ENCODE results near the gene NR2C2.

The NR2C2 gene

GRCh38 chr3:14911651-14912050 lies 35.7 kb upstream of the NR2C2 start:
- no peaks in the 10 kb centered on the region for H3K9me3 ChIP-seq (replicated peaks; ENCODE audit: low read length)
- H3K4me1 ChIP-seq (ENCODE audit: control insufficient read depth, insufficient read depth, low read length): no peaks in the 10 kb centered on the region
- H3K4me2 ChIP-seq (ENCODE audit: low read length): no peak overlapping the region
- H3K27me3 ChIP-seq (ENCODE audit: control insufficient read depth, insufficient read depth, low read length): peaks cover 13% of the 10 kb centered on the region
- H3K9ac ChIP-seq (ENCODE audit: low read depth, low read length): no peak overlapping the region
- H3K4me3 ChIP-seq (ENCODE audit: low read length): no peak overlapping the region
- H3K36me3 ChIP-seq (ENCODE audit: insufficient read depth, low read length): no peaks in the 10 kb centered on the region

- peaks cover 25% of the 10 kb centered on the region for H3K27me3 ChIP-seq (ENCODE audit: control insufficient read depth, insufficient read depth, low read length)
- H3K4me1 ChIP-seq (ENCODE audit: control insufficient read depth, insufficient read depth, low read length): no peaks in the 10 kb centered on the region
- H3K4me3 ChIP-seq (ENCODE audit: low read length): no peak overlapping the region
- H3K36me3 ChIP-seq (ENCODE audit: insufficient read depth, low read length): no peaks in the 10 kb centered on the region
- no peak overlapping the region for H3K4me2 ChIP-seq (ENCODE audit: low read length)
- H3K9ac ChIP-seq (ENCODE audit: low read depth, low read length): no peak overlapping the region
- no peaks in the 10 kb centered on the region for H3K9me3 ChIP-seq (replicated peaks; ENCODE audit: low read length)
Observed at GRCh38 chr3:14913071-14913925, 34.1 kb upstream of the NR2C2 start.

DNA sequence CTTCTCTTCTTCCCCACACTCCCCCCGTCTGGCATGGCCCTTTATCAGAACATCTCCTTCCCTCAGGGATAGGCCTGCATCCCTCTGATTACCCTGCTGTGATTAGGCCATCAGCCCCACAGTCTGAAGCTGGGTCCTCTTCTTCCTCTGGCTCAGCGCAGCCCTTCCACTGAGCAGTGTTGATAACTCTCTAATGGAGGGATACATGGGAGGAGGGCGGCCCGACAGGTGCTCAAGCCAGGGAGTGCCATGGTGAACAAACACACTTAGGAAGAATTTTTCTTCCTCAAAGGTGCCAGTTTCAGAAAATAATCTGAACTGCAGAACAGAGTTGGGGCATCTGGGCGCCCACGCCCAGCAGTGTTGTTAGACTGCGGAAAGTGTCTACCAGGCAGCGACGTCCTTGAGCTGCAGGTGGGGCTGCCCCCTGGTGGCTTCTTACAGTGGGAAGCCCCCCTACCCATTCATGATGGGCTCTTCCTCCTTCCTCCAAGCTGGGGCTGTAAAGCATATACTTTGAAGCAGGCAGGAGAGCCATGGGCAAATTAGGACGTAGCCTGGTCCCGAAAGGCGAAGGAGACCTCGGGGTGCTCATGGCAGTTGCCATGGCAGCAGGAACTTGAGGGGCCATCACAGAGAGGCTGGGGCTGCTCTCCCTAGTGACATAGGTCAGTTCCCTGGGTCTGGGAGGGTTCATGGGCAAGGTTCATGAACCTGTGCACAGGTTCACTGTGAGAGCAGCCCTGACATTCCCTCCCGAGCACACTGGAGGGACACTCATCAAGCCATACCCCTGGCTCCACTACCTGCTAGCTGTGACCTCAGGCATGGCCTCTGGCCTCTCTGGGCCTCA lies 33.2 kb upstream of the NR2C2 start:
- H3K9ac ChIP-seq (ENCODE audit: low read depth, low read length): no peak overlapping the region

GRCh38 chr3:14914779-14915117 lies 32.6 kb upstream of the NR2C2 start:
- H3K9me3 ChIP-seq (replicated peaks; ENCODE audit: low read length): no peaks in the 10 kb centered on the region
- H3K4me1 ChIP-seq (ENCODE audit: control insufficient read depth, insufficient read depth, low read length): no peaks in the 10 kb centered on the region
- no peak overlapping the region for H3K9ac ChIP-seq (ENCODE audit: low read depth, low read length)
- no peak overlapping the region for H3K4me3 ChIP-seq (ENCODE audit: low read length)
- peaks cover 28% of the 10 kb centered on the region for H3K27me3 ChIP-seq (ENCODE audit: control insufficient read depth, insufficient read depth, low read length)
- no peaks in the 10 kb centered on the region for H3K36me3 ChIP-seq (ENCODE audit: insufficient read depth, low read length)
- no peak overlapping the region for H3K4me2 ChIP-seq (ENCODE audit: low read length)

More for the DNA sequence above, 33.2 kb upstream of the NR2C2 start:
- peaks cover 28% of the 10 kb centered on the region for H3K27me3 ChIP-seq (ENCODE audit: control insufficient read depth, insufficient read depth, low read length)
- H3K9me3 ChIP-seq (replicated peaks; ENCODE audit: low read length): no peaks in the 10 kb centered on the region
- H3K4me2 ChIP-seq (ENCODE audit: low read length): no peak overlapping the region
- H3K36me3 ChIP-seq (ENCODE audit: insufficient read depth, low read length): no peaks in the 10 kb centered on the region
- no peaks in the 10 kb centered on the region for H3K4me1 ChIP-seq (ENCODE audit: control insufficient read depth, insufficient read depth, low read length)
- no peak overlapping the region for H3K4me3 ChIP-seq (ENCODE audit: low read length)

DNA sequence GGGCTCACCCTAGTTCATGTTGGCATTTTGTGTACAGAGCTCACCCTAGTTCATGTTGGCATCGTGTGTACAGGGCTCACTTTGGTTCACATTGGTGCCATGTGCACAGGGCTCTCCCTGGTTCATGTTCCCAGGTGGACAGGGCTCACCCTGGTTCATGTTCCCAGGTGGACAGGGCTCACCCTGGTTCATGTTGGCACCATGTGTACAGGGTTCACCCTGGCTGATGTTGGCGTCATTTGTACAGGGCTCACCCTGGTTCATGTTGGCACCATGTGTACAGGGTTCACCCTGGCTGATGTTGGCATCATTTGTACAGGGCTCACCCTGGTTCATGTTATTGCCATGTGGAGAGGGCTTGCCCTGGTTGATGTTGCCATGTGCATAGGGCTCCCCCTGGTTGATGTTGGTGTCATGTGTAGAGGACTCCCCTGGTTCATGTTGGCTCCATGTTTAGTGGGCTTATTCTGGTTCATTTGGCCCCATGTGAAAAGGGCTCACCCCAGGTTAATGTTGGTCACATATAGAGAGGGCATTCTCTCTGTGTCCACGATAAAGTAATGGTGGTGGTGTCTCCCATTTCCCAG lies 31.7 kb upstream of the NR2C2 start:
- H3K4me3 ChIP-seq (ENCODE audit: low read length): no peak overlapping the region
- no peak overlapping the region for H3K9ac ChIP-seq (ENCODE audit: low read depth, low read length)
- H3K4me2 ChIP-seq (ENCODE audit: low read length): no peak overlapping the region
- H3K4me1 ChIP-seq (ENCODE audit: control insufficient read depth, insufficient read depth, low read length): no peaks in the 10 kb centered on the region
- no peaks in the 10 kb centered on the region for H3K9me3 ChIP-seq (replicated peaks; ENCODE audit: low read length)
- no peaks in the 10 kb centered on the region for H3K36me3 ChIP-seq (ENCODE audit: insufficient read depth, low read length)
- H3K27me3 ChIP-seq (ENCODE audit: control insufficient read depth, insufficient read depth, low read length): peaks cover 28% of the 10 kb centered on the region

DNA sequence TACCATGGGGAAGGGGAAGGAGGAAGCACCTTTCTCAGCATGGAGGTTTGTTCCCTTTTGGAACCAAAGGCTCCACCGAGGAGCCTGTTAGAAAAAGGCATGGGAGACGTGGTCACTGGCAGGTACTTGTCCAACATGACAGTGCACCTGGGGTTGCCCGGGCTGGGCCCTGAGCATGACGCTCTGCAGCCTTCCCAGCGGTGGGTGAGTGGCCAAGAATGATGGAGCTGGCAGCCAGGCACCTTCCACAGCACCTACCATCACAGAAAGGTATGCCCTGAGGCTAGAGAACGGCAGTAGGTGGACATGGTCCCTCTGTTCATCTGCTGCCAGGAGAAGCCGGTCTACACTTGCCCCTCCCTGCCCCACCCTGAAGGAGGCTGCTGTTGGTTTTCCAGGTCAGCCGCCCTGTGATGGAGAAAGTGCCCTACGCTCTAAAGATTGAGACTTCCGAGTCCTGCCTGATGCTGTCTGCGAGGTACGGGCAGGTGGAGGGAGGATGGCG lies 29.0 kb upstream of the NR2C2 start:
- H3K4me3 ChIP-seq (ENCODE audit: low read length): no peak overlapping the region
- H3K9me3 ChIP-seq (replicated peaks; ENCODE audit: low read length): no peaks in the 10 kb centered on the region
- no peaks in the 10 kb centered on the region for H3K36me3 ChIP-seq (ENCODE audit: insufficient read depth, low read length)
- H3K9ac ChIP-seq (ENCODE audit: low read depth, low read length): no peak overlapping the region
- peaks cover 2% of the 10 kb centered on the region for H3K4me1 ChIP-seq (ENCODE audit: control insufficient read depth, insufficient read depth, low read length)
- H3K27me3 ChIP-seq (ENCODE audit: control insufficient read depth, insufficient read depth, low read length): peaks cover 26% of the 10 kb centered on the region
- no peak overlapping the region for H3K4me2 ChIP-seq (ENCODE audit: low read length)

DNA sequence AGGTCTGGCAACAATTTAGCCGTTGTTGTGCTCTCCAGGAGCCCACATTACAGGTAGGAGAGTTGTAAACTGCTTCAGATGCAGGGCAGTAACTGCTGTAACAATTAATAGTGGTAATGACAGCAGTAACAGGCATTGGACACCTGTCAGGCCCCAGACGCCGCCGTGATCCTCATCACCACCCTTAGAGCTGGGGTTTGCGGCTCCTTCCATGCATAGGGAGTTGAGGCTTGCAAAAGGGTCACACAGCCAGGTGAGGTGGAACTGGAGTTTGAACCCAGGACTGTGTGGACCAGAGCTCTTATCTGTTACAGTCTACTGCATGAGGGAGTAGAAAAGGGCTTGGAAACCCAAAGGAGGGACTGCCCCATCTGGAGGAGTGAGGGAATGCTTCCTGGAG lies 26.8 kb upstream of the NR2C2 start:
- peaks cover 2% of the 10 kb centered on the region for H3K4me1 ChIP-seq (ENCODE audit: control insufficient read depth, insufficient read depth, low read length)
- no peaks in the 10 kb centered on the region for H3K36me3 ChIP-seq (ENCODE audit: insufficient read depth, low read length)
- peaks cover 16% of the 10 kb centered on the region for H3K27me3 ChIP-seq (ENCODE audit: control insufficient read depth, insufficient read depth, low read length)
- no peaks in the 10 kb centered on the region for H3K9me3 ChIP-seq (replicated peaks; ENCODE audit: low read length)
- H3K9ac ChIP-seq (ENCODE audit: low read depth, low read length): no peak overlapping the region
- no peak overlapping the region for H3K4me3 ChIP-seq (ENCODE audit: low read length)
- H3K4me2 ChIP-seq (ENCODE audit: low read length): no peak overlapping the region

DNA sequence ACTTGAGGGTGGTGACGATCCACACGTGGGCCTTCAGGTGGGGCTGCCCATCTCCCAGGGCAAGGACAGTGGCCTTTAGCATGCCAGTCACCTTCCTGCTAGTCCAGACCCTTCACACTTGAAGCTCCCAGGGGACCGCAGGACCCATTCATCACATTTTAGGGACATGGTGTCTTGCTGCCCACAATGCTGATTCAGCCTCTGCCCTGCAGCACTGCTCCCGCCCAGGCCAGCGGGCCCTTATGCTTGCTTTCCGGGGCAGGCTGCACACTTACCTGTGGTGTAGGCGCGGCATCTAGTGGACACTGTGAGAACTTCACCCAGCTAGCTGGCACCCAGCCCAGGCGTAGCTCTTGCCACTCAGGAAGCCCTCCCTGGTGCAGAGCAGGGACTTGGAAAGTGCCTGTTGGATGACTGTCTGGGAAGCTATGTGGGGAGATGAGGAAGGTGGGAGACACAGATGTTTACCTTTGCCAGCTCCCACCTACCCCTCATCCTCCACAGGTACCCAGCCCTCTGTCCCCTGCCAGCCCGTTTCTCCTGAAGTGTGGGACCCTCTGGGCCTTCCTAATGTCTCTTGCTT lies 26.3 kb upstream of the NR2C2 start:
- Histone ChIP-seq H3K36me3 (ENCODE audit: insufficient read depth, low read length) (no peaks in the 10 kb centered on the region), H3K27me3 (ENCODE audit: control insufficient read depth, insufficient read depth, low read length) (peaks cover 16% of the 10 kb centered on the region), H3K9ac (ENCODE audit: low read depth, low read length) (no peak overlapping the region), H3K4me3 (ENCODE audit: low read length) (no peak overlapping the region), H3K9me3 (replicated peaks; ENCODE audit: low read length) (no peaks in the 10 kb centered on the region), H3K4me2 (ENCODE audit: low read length) (peak overlapping the region; percentile 47), H3K4me1 (ENCODE audit: control insufficient read depth, insufficient read depth, low read length) (peaks cover 2% of the 10 kb centered on the region)

DNA sequence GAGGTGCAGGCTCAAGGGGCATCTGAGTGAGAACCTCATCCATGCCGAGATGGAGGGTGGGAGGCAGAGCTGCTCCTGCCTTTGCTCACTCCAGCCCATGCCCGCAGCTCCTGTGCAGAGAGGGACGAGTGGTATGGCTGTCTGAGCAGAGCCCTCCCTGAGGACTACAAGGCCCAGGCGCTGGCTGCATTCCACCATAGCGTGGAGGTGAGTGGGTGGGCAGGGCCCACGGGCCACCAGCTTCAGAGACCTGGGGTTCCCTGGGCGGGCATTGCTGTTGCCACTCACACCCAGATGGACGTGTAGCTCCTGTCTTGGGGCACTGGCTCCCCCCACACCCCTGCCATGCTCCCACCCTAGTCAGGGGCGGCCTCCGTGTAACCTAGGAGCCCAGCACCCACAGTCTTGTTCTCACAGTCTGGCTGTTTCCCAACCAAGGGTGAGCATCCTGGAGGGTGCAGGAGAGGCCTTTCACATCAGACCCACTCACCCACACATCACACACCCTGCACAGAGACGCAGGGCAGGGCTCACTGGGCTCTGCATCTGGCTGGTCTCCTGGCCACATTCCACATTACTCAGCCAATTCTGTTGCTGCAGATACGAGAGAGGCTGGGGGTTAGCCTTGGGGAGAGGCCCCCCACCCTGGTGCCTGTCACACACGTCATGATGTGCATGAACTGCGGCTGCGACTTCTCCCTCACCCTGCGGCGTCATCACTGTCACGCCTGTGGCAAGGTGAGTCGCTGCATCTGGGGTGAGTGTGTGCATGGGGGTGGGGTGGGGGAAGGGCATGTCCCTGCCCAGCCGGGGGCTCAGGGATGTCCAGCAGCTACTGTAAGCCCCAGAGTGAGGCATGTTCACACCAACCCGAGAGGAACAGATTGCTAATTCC lies 25.3 kb upstream of the NR2C2 start:
- Histone ChIP-seq H3K4me3 (ENCODE audit: low read length) (no peak overlapping the region), H3K9me3 (replicated peaks; ENCODE audit: low read length) (no peaks in the 10 kb centered on the region), H3K9ac (ENCODE audit: low read depth, low read length) (no peak overlapping the region), H3K27me3 (ENCODE audit: control insufficient read depth, insufficient read depth, low read length) (peaks cover 12% of the 10 kb centered on the region), H3K36me3 (ENCODE audit: insufficient read depth, low read length) (no peaks in the 10 kb centered on the region), H3K4me2 (ENCODE audit: low read length) (no peak overlapping the region), H3K4me1 (ENCODE audit: control insufficient read depth, insufficient read depth, low read length) (peaks cover 2% of the 10 kb centered on the region)

DNA sequence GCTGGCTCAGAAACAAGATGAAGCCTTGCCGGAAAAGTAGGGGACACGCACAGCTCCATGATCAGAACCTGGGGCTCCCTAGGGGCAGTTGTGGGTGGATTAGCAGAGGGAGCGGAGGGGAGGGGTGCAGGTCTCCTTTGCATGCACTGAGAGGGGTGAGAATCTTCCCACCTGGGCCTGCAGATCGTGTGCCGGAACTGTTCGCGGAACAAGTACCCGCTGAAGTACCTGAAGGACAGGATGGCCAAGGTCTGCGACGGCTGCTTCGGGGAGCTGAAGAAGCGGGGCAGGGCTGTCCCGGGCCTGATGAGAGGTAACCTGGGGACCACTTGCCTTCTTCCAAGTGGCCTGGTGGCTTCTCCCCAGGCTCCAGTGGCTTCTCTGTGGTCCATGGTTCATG lies 24.5 kb upstream of the NR2C2 start:
- H3K4me2 ChIP-seq (ENCODE audit: low read length): no peak overlapping the region
- H3K27me3 ChIP-seq (ENCODE audit: control insufficient read depth, insufficient read depth, low read length): peaks cover 7% of the 10 kb centered on the region
- no peak overlapping the region for H3K9ac ChIP-seq (ENCODE audit: low read depth, low read length)
- H3K4me1 ChIP-seq (ENCODE audit: control insufficient read depth, insufficient read depth, low read length): peaks cover 2% of the 10 kb centered on the region
- no peaks in the 10 kb centered on the region for H3K36me3 ChIP-seq (ENCODE audit: insufficient read depth, low read length)
- no peaks in the 10 kb centered on the region for H3K9me3 ChIP-seq (replicated peaks; ENCODE audit: low read length)
- no peak overlapping the region for H3K4me3 ChIP-seq (ENCODE audit: low read length)

Data from skeletal muscle satellite cell (primary cell).